Sigmoid colon (tissue), 4 donors: ENCODE results near the gene FBXO21.
"Not testable (repeated sequence)": the region's sequence is repeated elsewhere in the genome, so short reads cannot be mapped to it uniquely, and the experiment has no call there.

Experiments used
- CTCF ChIP-seq, 4 experiments: fragments of 450-650 bp in 3 of 4; fragments of 200-600 bp in 1 of 4; IDR thresholded peaks; one replicate each; pipeline ENCODE4 v1.5.1; 2016 to 2019; ENCODE audit warnings: antibody characterized with exemption in 4 of 4, mild to moderate bottlenecking in 3 of 4, moderate library complexity in 2 of 4
- POLR2A ChIP-seq, 2 donors: fragments of 450-650 bp; IDR thresholded peaks; one replicate each; pipeline ENCODE4 v1.6.1; 2016; ENCODE audit warnings: antibody characterized with exemption in 2 of 2, mild to moderate bottlenecking in 2 of 2, moderate library complexity in 2 of 2
- POLR2AphosphoS5 ChIP-seq, 4 donors: sonication (generic); formaldehyde crosslinking; IDR thresholded peaks; one replicate each; pipeline ENCODE4 v1.6.1; 2017; ENCODE audit warnings: antibody characterized with exemption in 4 of 4

DNA sequence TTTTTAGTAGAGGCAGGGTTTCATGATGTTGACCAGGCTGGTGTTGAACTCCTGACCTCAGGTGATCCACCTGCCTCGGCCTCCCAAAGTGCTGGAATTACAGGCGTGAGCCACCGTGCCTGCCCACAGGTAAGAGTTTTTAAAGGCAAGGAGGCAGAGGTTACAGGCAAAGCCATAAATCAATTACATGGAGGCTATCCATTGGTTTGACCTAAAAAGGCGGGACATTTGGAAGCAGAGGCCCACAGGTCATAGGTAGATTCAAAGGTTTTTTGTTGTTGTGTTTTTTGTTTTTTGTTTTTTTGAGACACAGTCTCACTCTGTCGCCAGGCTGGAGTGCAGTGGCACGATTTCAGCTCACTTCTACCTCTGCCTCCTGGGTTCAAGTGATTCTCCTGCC, 6.1 kb upstream of the FBXO21 start:
- TF ChIP-seq POLR2A, CTCF, POLR2AphosphoS5 (IDR thresholded peaks at IDR 0.05): not testable (repeated sequence)
